Umbilical cord (tissue), 2 donors: Measurements from ENCODE around the gene BAG1. TPM values are rescaled to one million over a fixed set of nuclear protein-coding genes. Genes with fewer than 3 reads are reported as not detected.

ENCODE experiments used
- DNase-seq: peaks from one replicate; pipeline ENCODE4 v3.0.0-alpha.2; 2015; ENCODE audit warnings: low spot score
- total RNA-seq: library from RNA; depleted of rRNA; stranded (reverse); fragments of >200 nt; gene quantifications from one replicate; pipeline ENCODE4 v1.2.3, GENCODE V29; 2014; ENCODE audit warnings: low replicate concordance; ENCODE audit not compliant: insufficient read depth

BAG1 gene
- total RNA-seq: 39.5 TPM

- DNase-seq: peak; percentile 100
Observed at GRCh38 chr9:33264473-33265177, at the start of gene BAG1, which contains the start of gene CHMP5. Gene BAG1 (minus strand): TSS chr9:33264708. Gene CHMP5 (plus strand): TSS chr9:33265049. CDS start chr9:33265079, 30 bp downstream.

- no peak for DNase-seq
Observed at GRCh38 chr9:33311953-33312352, 47.4 kb upstream of the BAG1 start.

DNA sequence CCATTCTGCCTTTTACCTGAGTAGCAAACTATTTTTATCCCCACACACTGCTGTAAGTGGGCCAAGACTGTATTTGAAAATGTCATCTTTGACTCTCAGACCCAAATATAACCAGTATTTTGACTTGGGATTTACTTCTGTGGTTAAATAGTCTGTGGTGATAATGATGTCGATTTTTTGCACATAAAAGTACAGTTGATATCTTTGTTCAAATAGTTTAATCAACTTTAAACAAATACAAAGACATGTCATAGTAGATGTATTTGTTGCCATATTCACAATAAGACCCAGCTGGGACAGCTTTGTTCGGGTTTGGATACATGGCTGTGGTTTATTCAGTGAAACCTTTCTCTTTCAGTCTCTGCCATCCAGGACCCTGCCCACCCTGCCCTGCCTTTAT, 46.2 kb upstream of the BAG1 start:
- DNase-seq: no peak

GRCh38 chr9:33309903-33310302, 45.4 kb upstream of the BAG1 start:
- no peak for DNase-seq

DNA sequence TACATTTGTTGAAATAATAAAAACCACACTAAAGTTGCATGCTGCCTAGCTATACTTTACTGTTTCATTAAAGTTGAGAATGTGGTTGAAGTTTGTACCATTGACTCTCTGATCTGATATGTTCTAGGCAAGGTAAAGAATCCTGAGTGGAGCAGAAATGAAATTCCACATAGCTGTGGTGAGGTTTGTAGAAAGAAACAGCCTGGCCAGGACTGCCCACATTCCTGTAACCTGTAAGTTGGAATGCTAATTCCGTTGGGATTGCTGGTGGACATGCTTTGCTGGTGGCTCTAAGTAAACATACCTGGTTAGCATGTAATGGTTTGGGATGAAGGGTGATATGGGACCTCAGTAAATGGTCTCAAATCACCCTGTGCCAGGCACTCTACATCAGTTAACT, 42.6 kb upstream of the BAG1 start:
- no peak for DNase-seq

DNA sequence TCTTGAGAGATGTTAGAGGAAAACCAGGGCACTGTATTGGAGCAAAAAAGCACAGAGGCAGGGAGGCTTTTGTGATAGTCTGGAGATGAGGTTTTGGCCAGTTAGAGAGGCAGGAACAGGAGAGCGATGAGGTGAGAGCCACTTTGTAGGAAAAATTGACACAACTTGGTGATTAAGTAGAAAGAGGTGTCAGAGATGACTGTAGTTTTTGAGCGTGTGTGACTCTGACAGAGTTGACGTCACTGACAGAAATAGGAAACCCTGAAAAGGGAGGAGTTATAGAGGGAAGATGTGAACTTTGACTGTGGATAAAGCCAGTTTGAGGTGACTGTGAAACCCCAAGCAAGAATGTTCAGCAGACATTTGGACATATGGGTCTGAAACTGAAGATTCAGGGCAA, 41.5 kb upstream of the BAG1 start:
- DNase-seq: no peak

- no peak for DNase-seq
Observed at GRCh38 chr9:33304362-33304761, 39.9 kb upstream of the BAG1 start.

DNA sequence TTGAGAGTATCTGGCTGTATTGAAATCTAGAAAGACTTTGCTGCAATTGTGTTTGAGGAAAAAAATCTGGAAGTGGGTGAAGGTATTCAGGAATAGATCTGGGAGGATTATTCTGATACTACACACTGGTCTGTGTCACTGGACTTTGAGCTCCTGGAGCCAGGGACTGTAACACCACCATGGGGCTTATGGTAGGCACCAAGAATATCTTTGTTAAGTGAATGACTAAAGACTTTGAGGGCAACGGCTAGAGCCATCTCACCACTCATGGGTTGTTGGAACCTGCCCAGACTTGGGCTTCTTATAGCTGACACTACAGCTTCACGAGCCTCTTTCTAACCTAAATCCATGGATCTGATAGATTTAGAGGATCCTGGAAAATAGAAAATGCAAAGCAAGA, 36.0 kb upstream of the BAG1 start:
- no peak for DNase-seq

DNA sequence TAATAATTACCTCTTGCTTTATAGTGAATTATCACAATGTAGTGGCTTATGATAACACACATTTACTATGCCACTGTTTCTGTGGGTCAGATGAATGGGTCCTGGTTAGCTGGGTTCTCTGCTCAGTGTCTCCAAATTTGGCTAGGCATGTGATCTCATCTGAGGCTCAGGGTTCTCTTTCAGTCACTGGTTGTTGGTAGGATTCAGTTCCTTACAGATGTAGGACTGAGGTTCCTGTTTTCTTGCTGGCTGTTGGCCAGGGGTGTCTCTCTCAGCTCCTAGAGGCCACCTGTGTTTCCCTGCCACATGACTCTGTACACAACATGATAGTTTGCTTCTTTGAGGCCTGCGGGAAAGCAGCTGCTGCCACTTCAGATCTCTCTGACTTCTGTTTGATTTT, 32.9 kb upstream of the BAG1 start:
- DNase-seq: peak; percentile 49

DNA sequence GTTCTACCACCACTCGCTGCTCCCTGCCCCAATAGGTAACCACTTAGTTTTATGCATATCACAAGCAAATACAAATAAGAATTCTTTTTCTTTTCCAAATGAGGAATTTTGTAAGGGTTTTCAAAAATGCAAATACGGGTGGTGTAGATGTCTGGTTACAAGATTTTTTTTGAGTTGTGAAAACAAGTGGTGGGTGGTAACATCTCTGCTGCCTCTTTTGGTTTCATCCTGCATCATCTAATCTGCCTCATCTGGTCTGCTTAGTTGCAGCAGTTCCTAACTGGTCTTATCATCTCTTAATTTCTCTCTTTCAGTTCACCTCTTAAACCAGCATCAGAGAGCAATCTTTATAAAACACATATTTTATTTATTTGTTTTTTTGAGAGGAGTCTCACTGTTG, 31.1 kb upstream of the BAG1 start:
- no peak for DNase-seq

- no peak for DNase-seq
Observed at GRCh38 chr9:33294670-33295432, 30.3 kb upstream of the BAG1 start.

DNA sequence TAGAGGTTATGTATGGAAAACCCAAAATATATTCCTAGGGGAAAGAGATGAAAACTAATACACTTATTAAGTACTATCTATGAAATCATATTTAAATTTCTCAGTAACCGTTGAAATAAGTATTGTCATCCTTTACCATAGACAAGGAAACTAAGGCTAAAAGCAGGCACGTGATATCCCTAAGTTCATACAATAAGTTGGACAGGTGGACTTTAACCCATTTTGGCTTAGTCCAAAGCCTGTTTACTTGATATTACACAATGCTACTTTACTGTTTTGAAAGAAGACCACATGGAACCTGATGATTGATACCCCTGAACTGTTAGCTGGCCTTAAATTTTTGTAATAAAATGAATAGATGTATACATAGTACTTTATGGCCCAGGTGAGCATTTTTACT, 29.3 kb upstream of the BAG1 start:
- DNase-seq: no peak

- DNase-seq: no peak
Observed at GRCh38 chr9:33291901-33292300, 27.4 kb upstream of the BAG1 start.

DNA sequence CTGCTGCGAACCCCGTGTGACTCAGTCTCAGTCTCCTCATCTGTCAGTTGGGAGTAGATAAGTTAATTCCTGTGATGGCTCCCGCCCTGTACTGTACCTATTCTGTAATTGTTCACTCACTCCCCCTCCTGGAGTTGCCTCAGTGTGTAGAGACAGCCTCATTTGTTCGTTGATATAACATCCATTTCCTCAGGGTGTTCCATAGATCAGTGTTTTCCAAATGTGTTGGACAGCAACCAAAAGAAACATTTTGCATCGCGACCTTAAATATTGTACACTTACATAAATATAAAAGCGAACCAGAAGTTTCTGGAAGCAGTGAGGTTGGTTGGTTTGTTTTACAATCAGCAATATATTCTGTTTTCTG, 26.5 kb upstream of the BAG1 start:
- no peak for DNase-seq

GRCh38 chr9:33290247-33291030, 25.9 kb upstream of the BAG1 start, which contains the start of gene NFX1:
Gene NFX1 (plus strand): TSS chr9:33290516. CDS start chr9:33290573, 57 bp downstream.
- DNase-seq: peak; percentile 99

- no peak for DNase-seq
Observed at GRCh38 chr9:33289936-33290246, 25.4 kb upstream of the BAG1 start.

DNA sequence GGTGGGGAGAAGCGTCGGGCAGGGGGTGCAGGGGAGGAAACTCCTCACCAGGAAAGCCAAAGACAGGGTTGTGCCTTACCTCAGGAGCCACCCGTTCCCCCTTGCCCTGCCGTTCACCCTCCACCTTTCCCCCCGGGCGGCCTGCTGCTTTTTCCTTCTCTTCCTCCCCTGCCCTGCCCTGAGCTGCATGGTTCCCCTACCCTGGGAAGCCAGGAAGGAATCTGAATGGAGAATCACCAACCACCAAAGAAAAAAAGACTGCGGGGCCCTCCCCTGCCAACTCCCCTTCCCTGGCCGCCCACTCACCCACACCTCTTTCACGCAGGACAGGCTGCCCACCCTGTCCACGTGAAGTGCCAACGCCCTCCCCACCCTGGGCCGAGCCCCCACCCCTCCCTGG, 25.0 kb upstream of the BAG1 start:
- no peak for DNase-seq

DNA sequence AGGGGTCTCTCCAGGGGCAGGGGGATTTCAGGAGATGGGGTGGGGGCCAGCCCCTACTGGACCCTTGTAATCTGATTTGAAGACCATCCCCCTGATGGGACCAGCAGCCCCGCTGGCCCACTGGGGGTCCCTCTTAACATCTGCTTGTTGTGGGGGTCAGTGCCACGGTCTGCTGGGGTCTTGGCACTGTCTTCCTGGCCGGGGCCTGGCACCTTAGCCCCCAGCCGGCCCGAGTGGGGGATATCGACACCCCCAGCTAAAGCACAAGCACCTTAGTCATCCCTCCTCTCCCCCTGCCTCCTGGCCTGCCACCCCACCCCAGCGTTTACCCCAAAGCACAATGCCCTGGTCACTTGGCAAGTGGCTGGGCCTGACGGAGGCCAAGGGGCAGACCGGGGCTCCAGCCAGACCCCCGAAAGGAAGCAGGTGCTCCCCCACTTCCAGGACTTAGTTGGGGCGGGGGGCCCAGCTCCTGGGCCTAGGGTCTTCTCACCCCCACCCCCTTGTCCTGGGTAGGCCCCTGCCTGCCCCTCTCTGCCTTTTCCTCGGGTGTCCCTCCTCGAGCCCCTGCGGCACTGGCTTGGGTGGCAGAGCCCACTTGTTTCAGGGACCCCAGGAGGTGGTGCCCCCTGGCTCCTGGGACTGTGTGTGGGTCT, 24.4 kb upstream of the BAG1 start:
- DNase-seq: no peak

- no peak for DNase-seq
Observed at GRCh38 chr9:33288235-33288634, 23.7 kb upstream of the BAG1 start.

DNA sequence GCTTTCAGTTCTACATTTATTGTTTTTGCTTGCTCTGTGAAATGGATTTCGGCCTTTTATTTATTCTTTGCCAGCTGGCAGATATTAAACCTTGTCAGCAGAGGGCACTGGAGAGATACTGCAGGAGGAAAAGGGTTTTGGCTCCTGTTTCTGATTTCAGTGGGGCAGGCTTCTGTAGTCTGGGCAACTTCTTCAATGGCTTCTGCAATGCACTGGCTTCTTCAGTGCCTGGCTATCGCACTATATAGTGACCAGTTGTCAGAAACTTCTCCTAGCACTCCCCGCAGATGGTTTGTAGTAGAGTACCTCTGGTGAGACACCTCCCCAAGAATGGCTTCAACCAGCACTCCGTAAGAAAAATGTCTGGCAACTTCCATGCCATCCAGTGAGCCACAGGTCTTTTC, 22.6 kb upstream of the BAG1 start:
- peak; percentile 81 for DNase-seq

GRCh38 chr9:33285502-33285901, 21.0 kb upstream of the BAG1 start:
- no peak for DNase-seq

- no peak for DNase-seq
Observed at GRCh38 chr9:33277484-33277883, 13.0 kb upstream of the BAG1 start.
